AG10803 (cell line): ENCODE data around the gene CYLD.

Experiments
- DNase-seq: peaks from one replicate; pipeline ENCODE4 v3.0.0; 2010; ENCODE audit warnings: low read depth
- H3K4me3 ChIP-seq: 2 replicates; pipeline ENCODE4 v1.5.1; 2011; ENCODE audit warnings: mild to moderate bottlenecking, low read length, control low read depth
- TF ChIP-seq, protein P1 (sequence below): conservative IDR thresholded peaks from 2 replicates; pipeline ENCODE4 v1.5.1; 2011; ENCODE audit warnings: mild to moderate bottlenecking, low read length, control low read depth, inconsistent platforms

Gene CYLD

DNA sequence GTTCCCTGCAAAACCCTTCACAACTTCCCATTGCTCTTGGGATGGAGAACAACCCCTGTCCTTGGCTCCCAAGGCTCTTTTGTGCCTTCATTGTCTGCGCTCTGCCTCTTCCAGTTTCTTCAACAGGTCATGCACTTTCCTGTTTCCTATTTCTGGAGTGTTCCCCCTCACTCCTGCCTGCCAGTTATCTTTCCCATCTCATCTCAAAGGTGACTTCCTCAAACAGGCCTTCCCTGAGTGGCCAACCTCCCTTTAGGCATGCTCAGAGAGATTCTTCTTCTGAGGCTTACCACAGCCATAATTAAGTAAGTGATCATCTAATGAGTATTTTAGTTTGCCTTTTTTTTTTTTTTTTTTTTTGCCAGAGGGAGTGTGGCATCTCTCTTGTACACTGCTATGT, 2.9 kb upstream of the CYLD start:
- TF ChIP-seq, protein P1, sequence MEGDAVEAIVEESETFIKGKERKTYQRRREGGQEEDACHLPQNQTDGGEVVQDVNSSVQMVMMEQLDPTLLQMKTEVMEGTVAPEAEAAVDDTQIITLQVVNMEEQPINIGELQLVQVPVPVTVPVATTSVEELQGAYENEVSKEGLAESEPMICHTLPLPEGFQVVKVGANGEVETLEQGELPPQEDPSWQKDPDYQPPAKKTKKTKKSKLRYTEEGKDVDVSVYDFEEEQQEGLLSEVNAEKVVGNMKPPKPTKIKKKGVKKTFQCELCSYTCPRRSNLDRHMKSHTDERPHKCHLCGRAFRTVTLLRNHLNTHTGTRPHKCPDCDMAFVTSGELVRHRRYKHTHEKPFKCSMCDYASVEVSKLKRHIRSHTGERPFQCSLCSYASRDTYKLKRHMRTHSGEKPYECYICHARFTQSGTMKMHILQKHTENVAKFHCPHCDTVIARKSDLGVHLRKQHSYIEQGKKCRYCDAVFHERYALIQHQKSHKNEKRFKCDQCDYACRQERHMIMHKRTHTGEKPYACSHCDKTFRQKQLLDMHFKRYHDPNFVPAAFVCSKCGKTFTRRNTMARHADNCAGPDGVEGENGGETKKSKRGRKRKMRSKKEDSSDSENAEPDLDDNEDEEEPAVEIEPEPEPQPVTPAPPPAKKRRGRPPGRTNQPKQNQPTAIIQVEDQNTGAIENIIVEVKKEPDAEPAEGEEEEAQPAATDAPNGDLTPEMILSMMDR: no peak
- no peak for DNase-seq
- H3K4me3 ChIP-seq: no peak overlapping the region

DNA sequence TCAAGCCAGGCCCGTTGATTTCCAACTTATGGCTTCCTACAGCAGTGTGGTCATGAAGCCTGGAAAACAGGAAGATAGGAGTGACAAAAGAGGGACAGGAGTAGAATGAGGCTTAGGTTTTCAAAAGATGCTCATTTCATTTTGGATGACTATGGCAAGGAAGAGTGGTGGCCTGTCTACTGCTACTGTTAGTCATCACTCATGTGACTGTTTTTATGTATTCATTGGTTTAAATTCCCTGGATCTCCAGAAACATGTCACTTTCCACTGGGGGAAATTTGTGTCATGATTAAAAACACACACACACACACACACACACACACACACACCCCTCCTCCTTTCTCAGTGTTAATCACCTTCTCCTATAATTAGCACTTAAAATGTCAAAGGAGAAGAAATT, 1.1 kb upstream of the CYLD start:
- no peak for DNase-seq
- TF ChIP-seq, protein P1: no peak
- H3K4me3 ChIP-seq: no peak overlapping the region

DNA sequence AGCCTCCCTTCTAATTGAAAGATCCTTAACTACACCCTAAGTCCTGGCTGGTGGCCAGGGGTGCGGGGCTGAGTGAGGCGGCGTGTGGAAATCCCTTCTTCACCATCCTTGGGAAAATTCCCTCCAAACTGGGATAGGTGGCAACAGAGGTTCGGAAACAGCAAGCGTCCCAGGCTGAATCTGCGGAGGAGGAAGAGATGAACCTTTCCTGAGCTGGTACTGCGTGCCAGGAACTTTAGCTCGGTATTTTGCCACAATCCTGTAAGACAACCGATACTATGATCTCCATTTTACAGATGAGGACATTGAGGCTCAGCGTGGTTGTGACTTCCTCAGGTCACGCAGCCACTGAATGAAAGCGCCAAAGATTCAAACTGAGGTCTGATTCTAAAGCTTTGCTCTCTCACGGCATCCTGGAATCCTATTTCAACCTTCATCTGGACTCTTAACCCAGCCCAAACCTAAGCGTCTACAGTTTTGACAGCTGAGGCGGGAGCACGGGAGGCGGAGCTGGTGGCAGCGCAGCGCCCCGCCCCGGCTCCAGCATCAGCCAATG, 583 bp upstream of the CYLD start:
- TF ChIP-seq, protein P1: peak; percentile 11; the same call in 1 of the 2 replicates
- no peak for DNase-seq
- peak overlapping the region; percentile 67 for H3K4me3 ChIP-seq

DNA sequence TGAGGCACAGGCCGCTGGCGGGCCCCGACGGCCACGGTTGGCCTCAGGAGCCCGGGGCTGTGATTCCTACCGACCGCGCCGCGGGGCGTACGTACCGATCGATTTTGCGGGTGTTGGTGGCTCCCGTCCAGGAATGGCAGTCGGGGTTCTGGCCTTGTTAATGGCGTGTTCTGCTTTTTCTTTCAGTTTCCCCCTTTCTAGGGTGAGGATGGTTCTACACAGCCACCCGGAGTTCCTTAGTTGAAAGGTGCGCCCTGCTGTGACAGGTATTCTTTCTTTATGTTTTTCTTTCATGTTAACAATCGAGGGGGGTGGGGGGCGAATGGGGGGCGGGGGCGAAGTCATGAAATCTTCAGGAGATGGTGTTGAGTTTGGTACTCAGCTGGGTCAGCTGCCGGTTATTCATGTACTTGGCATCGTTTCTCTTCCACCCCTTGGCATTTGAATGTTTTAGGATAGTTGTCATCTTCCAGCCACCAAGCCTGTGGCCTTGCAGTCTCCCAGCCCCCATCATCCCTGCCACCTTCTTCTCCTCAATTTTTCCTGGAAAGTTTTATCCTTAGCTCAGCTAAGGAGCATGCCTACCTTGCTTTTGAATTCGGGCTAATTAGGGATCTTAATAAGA, 802 bp downstream of the CYLD start:
- TF ChIP-seq, protein P1: no peak
- peak; percentile 60 for DNase-seq
- H3K4me3 ChIP-seq: peak overlapping the region; percentile 80

DNA sequence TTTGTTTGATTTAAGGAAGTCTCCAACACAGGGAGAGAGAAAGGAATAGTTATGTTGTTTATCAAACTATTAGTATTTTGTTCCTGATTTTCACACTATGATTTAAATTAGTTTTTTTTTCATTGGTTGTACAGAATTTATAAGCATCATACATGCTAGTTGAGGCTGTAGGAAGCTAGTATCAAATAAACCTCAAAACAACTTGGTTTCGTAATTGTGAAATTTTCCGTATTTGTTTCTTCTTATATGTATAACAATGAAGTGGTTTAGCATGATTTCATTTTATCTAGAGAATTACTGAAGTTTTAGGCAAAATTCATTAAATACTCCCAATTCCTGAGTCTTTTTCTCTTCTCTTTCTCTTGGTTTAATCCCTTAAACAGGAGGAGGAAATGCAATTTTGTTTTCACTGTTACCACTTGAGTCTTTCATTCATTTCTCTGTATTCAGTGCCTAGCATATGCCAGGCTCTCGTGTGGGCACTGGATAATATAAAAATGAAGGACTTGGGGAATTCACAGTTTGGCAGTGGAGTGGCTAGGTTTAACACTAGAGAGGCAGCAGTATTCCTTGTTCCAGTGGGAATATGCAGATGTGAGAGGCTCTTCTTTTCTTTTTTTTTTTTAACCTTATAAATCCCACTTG, 1.8 kb downstream of the CYLD start:
- no peak for DNase-seq
- TF ChIP-seq, protein P1: no peak
- H3K4me3 ChIP-seq: no peak overlapping the region

DNA sequence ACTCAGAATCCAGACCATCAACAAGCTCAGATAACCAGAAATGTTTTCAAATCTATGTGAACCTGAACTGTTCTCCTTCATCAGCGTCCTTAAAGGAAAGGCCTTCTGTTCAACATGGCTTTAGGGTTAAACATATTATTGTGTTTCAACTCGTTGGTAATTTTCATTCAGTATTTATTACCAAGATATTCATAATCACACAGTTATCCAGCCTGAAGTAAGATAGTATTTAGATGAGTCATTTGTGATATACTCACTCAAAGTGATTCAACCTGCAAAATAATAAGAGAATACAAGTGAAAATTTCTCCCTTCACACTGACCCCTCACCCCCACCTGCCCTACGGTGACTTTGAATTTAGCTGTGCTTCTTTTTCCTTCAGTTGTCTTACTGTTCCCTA, 3.0 kb downstream of the CYLD start:
- TF ChIP-seq, protein P1: no peak
- no peak for DNase-seq
- H3K4me3 ChIP-seq: no peak overlapping the region

DNA sequence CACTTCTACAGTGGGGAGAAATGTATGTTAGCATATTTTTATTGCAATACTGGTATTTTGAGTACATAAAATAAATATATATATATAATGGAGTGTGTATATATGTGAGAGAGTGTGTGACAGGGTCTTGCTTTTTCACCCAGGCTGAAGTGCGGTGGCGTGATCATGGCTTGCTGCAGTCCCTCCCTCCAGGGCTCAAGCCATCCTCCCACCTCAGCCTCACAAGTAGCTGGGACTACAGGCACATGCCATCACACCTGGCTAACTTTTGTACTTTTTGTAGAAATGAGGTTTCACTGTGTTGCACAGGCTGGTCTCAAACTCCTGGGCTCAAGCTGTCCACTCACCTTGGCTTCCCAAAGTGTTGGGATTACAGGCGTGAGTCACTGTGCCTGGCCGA, 4.1 kb downstream of the CYLD start:
- TF ChIP-seq, protein P1: no peak
- no peak for DNase-seq
- H3K4me3 ChIP-seq: no peak overlapping the region
